Mesenchymal stem cell (in vitro differentiated cells and primary cell): ENCODE results near the gene NBEAL1.
A peak's percentile ranks its signal among the peaks of the same experiment; 100 is the strongest.

Source experiments
- DNase-seq: peaks from one replicate; pipeline ENCODE4 v3.0.0-alpha.2; 2013
- H2AFZ ChIP-seq: one replicate; pipeline ENCODE4 v1.6.1; 2013; ENCODE audit warnings: low read depth, mild to moderate bottlenecking, control low read depth, inconsistent platforms, low read length, moderate library complexity
- H2AK5ac ChIP-seq: 2 replicates; pipeline ENCODE4 v1.6.1; 2013; ENCODE audit warnings: low read length, moderate library complexity, mild to moderate bottlenecking, inconsistent platforms; ENCODE audit not compliant: severe bottlenecking
- H2BK120ac ChIP-seq: one replicate; pipeline ENCODE4 v1.6.1; 2013; ENCODE audit warnings: low read depth, mild to moderate bottlenecking, inconsistent platforms, low read length, moderate library complexity
- H2BK12ac ChIP-seq, 2 experiments: one replicate each; pipeline ENCODE4 v1.6.1; 2013; ENCODE audit warnings: inconsistent platforms in 2 of 2, low read length in 2 of 2, mild to moderate bottlenecking in 2 of 2, moderate library complexity in 2 of 2, control low read depth in 1 of 2
- H2BK15ac ChIP-seq: one replicate; pipeline ENCODE4 v1.6.1; 2013; ENCODE audit warnings: mild to moderate bottlenecking, low read depth, inconsistent platforms; ENCODE audit not compliant: poor library complexity, severe bottlenecking
- H2BK5ac ChIP-seq: 2 replicates; pipeline ENCODE4 v1.6.1; 2013; ENCODE audit warnings: low read depth, mild to moderate bottlenecking, low read length, control low read depth, inconsistent platforms; ENCODE audit not compliant: poor library complexity, severe bottlenecking
- H3K14ac ChIP-seq, 2 experiments: one replicate each; pipeline ENCODE4 v1.6.1; 2013; ENCODE audit warnings: inconsistent platforms in 2 of 2, low read length in 2 of 2, control low read depth in 1 of 2, mild to moderate bottlenecking in 1 of 2, moderate library complexity in 1 of 2
- H3K18ac ChIP-seq, 2 experiments: one replicate each; pipeline ENCODE4 v1.6.1; 2013; ENCODE audit warnings: inconsistent platforms in 2 of 2, low read length in 2 of 2, control low read depth in 1 of 2, low read depth in 1 of 2, mild to moderate bottlenecking in 1 of 2
- H3K23ac ChIP-seq, 2 experiments: one replicate each; pipeline ENCODE4 v1.6.1; 2013; ENCODE audit warnings: inconsistent platforms in 2 of 2, low read length in 2 of 2, mild to moderate bottlenecking in 2 of 2, moderate library complexity in 2 of 2, control low read depth in 1 of 2
- H3K27ac ChIP-seq: 2 replicates; pipeline ENCODE4 v1.5.1; 2013; ENCODE audit warnings: mild to moderate bottlenecking, moderate library complexity, low read length, control low read depth, inconsistent platforms; ENCODE audit not compliant: poor library complexity, severe bottlenecking
- H3K27me3 ChIP-seq, 2 experiments: 2 replicates each; pipeline versions ENCODE4 v1.6.1 to v1.7.0; 2013; ENCODE audit warnings: low read length in 2 of 2, mild to moderate bottlenecking in 2 of 2, moderate library complexity in 2 of 2, control low read depth in 1 of 2, inconsistent platforms in 1 of 2; ENCODE audit not compliant: control insufficient read depth in 1 of 2, insufficient read depth in 1 of 2
- H3K36me3 ChIP-seq, 2 experiments: 2 replicates each; pipeline versions ENCODE4 v1.6.1 to v1.7.0; 2013; ENCODE audit warnings: low read length in 2 of 2, control low read depth in 1 of 2, inconsistent platforms in 1 of 2, low read depth in 1 of 2, mild to moderate bottlenecking in 1 of 2; ENCODE audit not compliant: insufficient read depth in 2 of 2, control insufficient read depth in 1 of 2
- H3K4ac ChIP-seq, 2 experiments: one replicate each; pipeline ENCODE4 v1.6.1; 2013; ENCODE audit warnings: inconsistent platforms in 2 of 2, low read length in 2 of 2, mild to moderate bottlenecking in 2 of 2, moderate library complexity in 2 of 2, control low read depth in 1 of 2, low read depth in 1 of 2
- H3K4me1 ChIP-seq: 2 replicates; pipeline ENCODE4 v1.6.1; 2013; ENCODE audit warnings: low read depth, low read length, control low read depth; ENCODE audit not compliant: control insufficient read depth, insufficient read depth
- H3K4me2 ChIP-seq: 2 replicates; pipeline ENCODE4 v1.6.1; 2013; ENCODE audit warnings: low read length, mild to moderate bottlenecking, inconsistent platforms; ENCODE audit not compliant: poor library complexity, severe bottlenecking
- H3K4me3 ChIP-seq, 2 experiments: 2 replicates each; pipeline versions ENCODE4 v1.5.1 to v1.7.0; 2013; ENCODE audit warnings: low read length in 2 of 2, mild to moderate bottlenecking in 2 of 2, control low read depth in 1 of 2, low read depth in 1 of 2; ENCODE audit not compliant: insufficient read depth in 1 of 2
- H3K79me1 ChIP-seq: replicated peaks from 2 replicates; pipeline ENCODE4 v1.6.1; 2013; ENCODE audit warnings: mild to moderate bottlenecking, control low read depth, low read length, inconsistent platforms; ENCODE audit not compliant: poor library complexity, severe bottlenecking
- H3K9ac ChIP-seq: 2 replicates; pipeline ENCODE4 v1.7.0; 2013; ENCODE audit warnings: mild to moderate bottlenecking, low read length, moderate library complexity
- H3K9me3 ChIP-seq: 2 replicates; pipeline ENCODE4 v1.7.0; 2013; ENCODE audit warnings: mild to moderate bottlenecking, low read length; ENCODE audit not compliant: control insufficient read depth
- H4K8ac ChIP-seq: one replicate; pipeline ENCODE4 v1.6.1; 2013; ENCODE audit warnings: inconsistent platforms, mild to moderate bottlenecking, low read length, moderate library complexity
- H4K91ac ChIP-seq: one replicate; pipeline ENCODE4 v1.6.1; 2013; ENCODE audit warnings: mild to moderate bottlenecking, low read length, inconsistent platforms
- WGBS: methylation state at CpG from one replicate; pipeline ENCODE4 v1.1.7; 2013; ENCODE audit warnings: mixed read lengths; 5-methylcytosine and 5-hydroxymethylcytosine counted together

The NBEAL1 gene

GRCh38 chr2:203019142-203019541 is 4.5 kb downstream of the NBEAL1 start:
- H3K27me3 ChIP-seq, result no peaks in the 10 kb centered on the region
- H2BK120ac ChIP-seq, result no peak overlapping the region
- H4K8ac ChIP-seq, result no peak overlapping the region
- H3K9me3 ChIP-seq, result no peaks in the 10 kb centered on the region
- peak overlapping the region; percentile 39 for H3K4me2 ChIP-seq
- no peaks in the 10 kb centered on the region for H3K79me1 ChIP-seq
- no peak overlapping the region for H2BK15ac ChIP-seq
- H4K91ac ChIP-seq, result no peak overlapping the region
- H3K4me1 ChIP-seq, result peaks cover 5% of the 10 kb centered on the region
- H3K23ac ChIP-seq, result no peak overlapping the region
- H3K18ac ChIP-seq, result no peak overlapping the region
- peak overlapping the region; percentile 96 for H3K9ac ChIP-seq
- no peak overlapping the region for H3K27ac ChIP-seq
- no peak overlapping the region for H2BK12ac ChIP-seq
- no peak overlapping the region for H2AFZ ChIP-seq
- H2BK5ac ChIP-seq, result no peak overlapping the region
- DNase-seq, result no peak
- 80% methylated on average over 1 of the region's 2 CpGs for WGBS
- no peak overlapping the region for H3K14ac ChIP-seq
- no peak overlapping the region for H3K4ac ChIP-seq
- H3K4me3 ChIP-seq, result peak overlapping the region in 1 of 2 experiments; percentile 97
- H3K36me3 ChIP-seq, result peaks cover 0 to 4% of the 10 kb centered on the region in 2 experiments
- H2AK5ac ChIP-seq, result no peak overlapping the region

GRCh38 chr2:203021991-203022390 is 7.3 kb downstream of the NBEAL1 start:
- 56% methylated on average over 2 of the region's 4 CpGs for WGBS
- no peak overlapping the region for H3K4ac ChIP-seq
- no peak overlapping the region for H2BK120ac ChIP-seq
- H2AFZ ChIP-seq, result no peak overlapping the region
- H3K4me2 ChIP-seq, result no peak overlapping the region
- H2BK5ac ChIP-seq, result no peak overlapping the region
- no peak overlapping the region for H3K14ac ChIP-seq
- H2BK12ac ChIP-seq, result no peak overlapping the region
- H3K9me3 ChIP-seq, result no peaks in the 10 kb centered on the region
- no peak overlapping the region for H4K91ac ChIP-seq
- H3K27me3 ChIP-seq, result no peaks in the 10 kb centered on the region
- H3K79me1 ChIP-seq, result peaks cover 1% of the 10 kb centered on the region
- H3K4me3 ChIP-seq, result peak overlapping the region in 1 of 2 experiments; percentile 17
- H2AK5ac ChIP-seq, result no peak overlapping the region
- no peaks in the 10 kb centered on the region for H3K36me3 ChIP-seq
- H2BK15ac ChIP-seq, result no peak overlapping the region
- H3K23ac ChIP-seq, result no peak overlapping the region
- H4K8ac ChIP-seq, result no peak overlapping the region
- no peak overlapping the region for H3K18ac ChIP-seq
- peaks cover 5% of the 10 kb centered on the region for H3K4me1 ChIP-seq
- H3K27ac ChIP-seq, result no peak overlapping the region
- H3K9ac ChIP-seq, result peak overlapping the region; percentile 75
- peak; percentile 42 for DNase-seq

DNA sequence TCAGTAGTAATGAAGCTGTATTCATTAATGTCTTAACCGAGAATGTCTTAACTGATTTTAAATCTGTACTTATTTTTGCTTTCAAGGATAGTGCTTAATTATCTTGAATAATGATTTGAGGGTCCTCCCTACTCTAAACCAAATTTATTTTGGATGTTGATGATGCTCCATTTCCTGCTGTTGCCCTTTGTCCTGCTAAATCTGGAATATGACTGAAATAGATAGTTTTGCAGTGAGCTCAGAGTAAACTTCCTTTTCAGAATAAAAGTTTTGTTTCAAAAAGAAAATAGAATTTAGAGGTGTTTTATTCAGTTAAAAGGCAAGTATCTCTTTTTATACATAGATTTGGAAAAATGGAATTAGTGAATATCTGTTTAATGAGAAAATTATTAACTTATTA is 8.1 kb downstream of the NBEAL1 start:
- no peak for DNase-seq
- no CpG with 5 or more reads among the region's 1 CpG for WGBS

DNA sequence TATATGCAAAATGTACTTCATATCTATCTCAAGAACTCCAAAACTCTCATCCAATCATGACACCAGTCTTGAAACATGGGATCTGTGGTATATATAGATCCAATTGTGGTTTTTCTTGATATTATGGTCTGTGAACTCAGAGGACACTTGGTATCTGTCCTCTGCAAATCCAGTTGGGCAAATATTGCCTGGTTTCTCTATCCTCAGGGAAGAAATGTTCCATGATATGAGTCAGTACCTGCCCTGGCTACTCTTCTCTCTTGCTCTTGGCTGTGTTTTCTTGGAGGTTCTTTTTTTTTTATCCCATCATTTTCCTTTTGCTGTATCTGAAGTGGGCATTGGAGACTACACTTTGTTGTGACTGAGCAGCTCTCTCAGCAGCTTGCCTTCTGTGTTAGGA is 10.9 kb downstream of the NBEAL1 start:
- Histone ChIP-seq H2BK120ac (no peak overlapping the region), H3K23ac (no peak overlapping the region), H3K9ac (no peak overlapping the region), H3K27me3 (no peaks in the 10 kb centered on the region), H3K4me3 (no peak overlapping the region), H3K4me2 (no peak overlapping the region), H3K4ac (no peak overlapping the region), H2BK15ac (no peak overlapping the region), H3K36me3 (no peaks in the 10 kb centered on the region), H4K8ac (no peak overlapping the region), H2AFZ (no peak overlapping the region), H2BK5ac (no peak overlapping the region), H3K9me3 (no peaks in the 10 kb centered on the region), H4K91ac (no peak overlapping the region), H3K79me1 (peaks cover 7% of the 10 kb centered on the region), H3K4me1 (peaks cover 3% of the 10 kb centered on the region), H2AK5ac (no peak overlapping the region), H3K18ac (no peak overlapping the region), H2BK12ac (no peak overlapping the region), H3K27ac (no peak overlapping the region), H3K14ac (no peak overlapping the region)
- peak; percentile 18 for DNase-seq

More for the DNA sequence above, 8.1 kb downstream of the NBEAL1 start:
- H3K4me1 ChIP-seq, result peaks cover 5% of the 10 kb centered on the region
- no peak overlapping the region for H3K4ac ChIP-seq
- no peak overlapping the region for H2AK5ac ChIP-seq
- no peak overlapping the region for H2BK5ac ChIP-seq
- H3K9ac ChIP-seq, result peak overlapping the region; percentile 75
- H3K23ac ChIP-seq, result no peak overlapping the region
- no peaks in the 10 kb centered on the region for H3K9me3 ChIP-seq
- no peak overlapping the region for H2BK12ac ChIP-seq
- no peak overlapping the region for H3K27ac ChIP-seq
- H4K91ac ChIP-seq, result no peak overlapping the region
- H3K4me3 ChIP-seq, result peak overlapping the region in 1 of 2 experiments; percentile 17
- no peak overlapping the region for H3K18ac ChIP-seq
- no peak overlapping the region for H2AFZ ChIP-seq
- H3K36me3 ChIP-seq, result no peaks in the 10 kb centered on the region
- H2BK120ac ChIP-seq, result no peak overlapping the region
- no peak overlapping the region for H3K14ac ChIP-seq
- H3K79me1 ChIP-seq, result peaks cover 3% of the 10 kb centered on the region
- no peak overlapping the region for H3K4me2 ChIP-seq
- H3K27me3 ChIP-seq, result no peaks in the 10 kb centered on the region
- H4K8ac ChIP-seq, result no peak overlapping the region
- no peak overlapping the region for H2BK15ac ChIP-seq
